GM18526 (cell line): ENCODE results near the gene INPP4A.

Source experiments
- POLR2A ChIP-seq: IDR thresholded peaks from 3 replicates; pipeline ENCODE4 v1.6.1; 2011; ENCODE audit not compliant: insufficient read length; ENCODE audit errors: extremely low read depth

The INPP4A gene

DNA sequence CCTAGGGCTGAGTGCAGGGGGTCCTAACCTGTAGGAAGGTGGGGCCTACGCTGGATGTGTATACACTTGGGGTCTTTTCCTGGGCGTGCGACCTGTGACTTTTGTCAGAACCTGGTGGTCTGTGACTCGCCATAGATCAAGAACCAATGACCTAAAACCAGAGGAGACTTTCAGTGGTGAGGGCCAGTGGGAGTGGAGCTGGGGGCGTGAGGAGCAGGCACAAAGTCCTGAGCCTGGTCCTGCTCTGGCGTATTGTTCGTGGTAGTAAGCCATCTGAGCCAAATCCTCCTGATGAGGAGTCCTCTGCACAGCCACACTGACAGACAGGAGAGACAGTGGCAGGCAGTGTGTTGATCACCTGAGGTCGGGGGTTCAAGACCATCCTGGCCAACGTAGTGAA is 8.9 kb downstream of the INPP4A start:
- no peak for TF ChIP-seq POLR2A

DNA sequence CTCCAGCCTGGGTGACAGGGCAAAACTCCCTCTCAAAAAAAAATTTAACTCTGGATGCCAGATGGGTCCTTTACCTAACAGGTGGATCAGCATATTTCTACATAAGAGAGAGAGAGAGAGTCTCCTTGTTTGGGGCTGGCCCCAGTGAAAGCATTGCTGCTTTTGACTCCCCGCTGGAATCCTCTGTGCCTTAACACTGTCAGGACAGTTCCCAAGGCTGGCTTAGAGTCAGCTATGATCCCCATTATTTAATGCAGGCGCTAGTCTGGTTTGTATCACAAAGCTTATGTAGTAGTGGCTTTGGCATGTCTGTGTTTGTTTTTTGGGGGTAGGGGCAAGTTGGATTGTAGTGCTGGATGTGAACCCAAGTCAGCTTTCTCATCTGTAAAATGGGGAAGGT is 9.4 kb downstream of the INPP4A start:
- TF ChIP-seq POLR2A: no peak

DNA sequence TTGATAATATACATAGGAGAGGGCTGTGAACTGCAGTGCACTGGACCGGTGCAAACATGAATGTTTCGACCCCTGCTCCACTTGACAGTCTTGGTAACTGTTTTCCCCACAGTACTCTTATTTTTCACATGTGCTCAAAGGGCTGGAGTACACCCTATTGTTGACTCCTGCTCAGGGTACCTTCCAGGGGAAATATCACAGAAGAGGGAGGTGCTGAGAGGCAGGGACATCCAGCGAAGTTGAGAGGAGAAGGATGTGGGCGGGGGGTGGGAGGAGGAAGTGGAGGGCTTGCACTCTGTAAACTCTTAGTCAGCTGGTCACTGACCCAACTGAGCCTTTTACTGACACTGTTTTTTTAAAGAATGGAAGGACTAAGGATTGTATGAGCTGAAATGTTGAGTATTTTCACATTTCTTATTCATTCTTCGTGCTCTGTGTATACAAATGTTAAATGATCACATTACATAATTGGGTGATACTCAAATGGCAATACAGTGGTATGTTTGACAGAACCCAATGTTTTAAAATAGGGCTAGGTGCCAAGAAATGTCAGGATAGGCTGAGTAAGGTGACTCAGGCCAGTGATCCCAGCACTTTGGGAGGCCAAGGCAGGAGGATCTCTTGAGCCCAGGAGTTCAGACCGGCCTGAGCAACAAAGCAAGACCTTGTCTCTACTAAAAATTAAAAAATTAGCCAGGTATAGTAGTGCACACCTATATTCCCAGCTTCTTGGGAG is 10.0 kb downstream of the INPP4A start:
- no peak for TF ChIP-seq POLR2A

GRCh38 chr2:98455494-98455976 is 10.9 kb downstream of the INPP4A start:
- no peak for TF ChIP-seq POLR2A

- TF ChIP-seq POLR2A: no peak
Observed at GRCh38 chr2:98457045-98457696, 12.5 kb downstream of the INPP4A start.

- TF ChIP-seq POLR2A: no peak
Observed at GRCh38 chr2:98458207-98458606, 13.5 kb downstream of the INPP4A start.

GRCh38 chr2:98458667-98459380 is 14.2 kb downstream of the INPP4A start:
- no peak for TF ChIP-seq POLR2A

- no peak for TF ChIP-seq POLR2A
Observed at GRCh38 chr2:98459496-98460175, 15.0 kb downstream of the INPP4A start.

DNA sequence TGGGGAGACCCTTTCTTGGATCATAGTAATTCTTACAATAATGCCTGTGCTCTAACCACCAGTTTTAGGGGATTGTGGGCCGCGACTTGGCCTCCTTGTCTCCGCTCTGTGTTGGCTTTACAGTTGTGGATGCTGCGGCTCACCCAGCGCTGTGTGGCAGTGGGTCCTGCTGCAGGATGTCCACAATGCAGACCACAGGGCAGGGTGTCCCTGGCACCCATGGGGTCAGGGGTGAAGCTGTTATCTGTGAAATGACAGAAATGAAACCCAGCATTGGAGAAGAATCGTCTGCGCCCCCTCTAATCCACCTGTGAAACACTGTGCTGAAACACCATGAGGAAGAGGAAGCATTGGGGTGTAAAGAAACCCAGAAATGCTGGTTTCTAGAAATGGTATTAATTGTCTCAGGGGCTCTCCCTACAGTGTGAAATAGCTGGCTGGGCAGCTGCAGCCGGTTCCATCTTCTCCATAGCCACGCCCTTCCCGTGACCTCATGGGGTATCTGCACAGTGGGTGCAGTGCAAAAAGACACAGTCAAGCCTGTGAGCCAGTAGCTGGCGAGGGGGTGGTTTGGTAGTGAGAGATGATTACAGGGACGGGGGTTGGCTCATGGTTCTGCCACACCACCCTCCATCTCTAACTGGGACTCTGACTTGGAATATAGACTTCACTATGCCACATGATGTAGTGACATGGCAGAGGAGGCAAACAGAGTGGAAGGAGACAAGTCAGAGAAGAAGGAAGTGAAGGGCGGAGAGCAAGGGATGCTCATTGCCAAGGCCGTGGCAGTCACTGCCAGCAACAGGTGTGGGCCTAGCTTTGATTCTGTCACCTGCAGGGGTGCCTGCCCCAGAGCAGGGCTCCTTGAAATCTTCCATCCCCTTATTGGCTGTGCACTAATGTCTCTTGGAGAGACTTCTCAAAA is 16.2 kb downstream of the INPP4A start:
- no peak for TF ChIP-seq POLR2A

GRCh38 chr2:98461498-98462049 is 16.9 kb downstream of the INPP4A start:
- no peak for TF ChIP-seq POLR2A

DNA sequence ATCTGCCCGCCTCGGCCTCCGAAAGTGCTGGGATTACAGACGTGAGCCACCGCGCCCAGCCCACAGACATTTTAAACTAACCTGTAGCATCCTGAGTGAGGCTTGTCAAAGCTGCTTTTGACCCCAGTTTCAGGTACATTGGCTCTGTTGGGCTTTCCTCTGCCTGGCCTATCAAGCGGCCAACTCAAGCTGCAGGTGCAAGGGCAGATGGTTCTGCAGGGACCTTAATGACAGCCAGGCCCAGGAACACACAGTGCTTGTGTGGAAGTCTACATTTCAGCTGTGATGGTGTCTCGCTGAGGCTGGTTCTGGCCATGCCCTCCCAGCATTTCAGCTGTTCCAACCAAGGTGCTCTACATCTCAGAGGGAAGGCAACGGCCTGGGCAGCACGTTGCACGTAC is 18.4 kb downstream of the INPP4A start:
- TF ChIP-seq POLR2A: no peak

DNA sequence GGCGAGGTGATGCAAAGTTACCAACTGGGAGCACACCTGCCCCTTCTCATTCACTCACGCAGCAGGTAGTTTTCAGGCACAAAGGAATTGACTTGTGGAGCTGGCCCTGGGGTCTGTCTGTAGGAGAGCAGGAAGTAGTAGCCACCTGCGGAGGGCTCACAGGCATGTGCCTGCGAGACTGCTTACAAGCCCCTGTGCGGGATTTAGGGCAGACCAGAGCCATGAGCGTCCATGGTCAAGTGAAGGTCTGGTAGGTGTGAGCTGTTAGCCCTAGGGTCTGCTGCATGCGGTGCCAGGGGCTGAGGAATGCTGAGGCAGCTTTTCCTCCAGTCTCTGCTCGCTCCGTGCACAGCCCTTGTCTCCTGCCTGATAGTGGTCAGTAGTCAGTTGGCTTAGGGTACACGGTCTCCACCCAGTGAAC is 18.9 kb downstream of the INPP4A start:
- TF ChIP-seq POLR2A: no peak

GRCh38 chr2:98463988-98464771 is 19.5 kb downstream of the INPP4A start:
- no peak for TF ChIP-seq POLR2A
